ENCODE measurements around the gene IRX6. TPM values are rescaled to one million over a fixed set of nuclear protein-coding genes. Genes with fewer than 3 reads are reported as not detected.

Gene IRX6
- total RNA-seq, 4 donors from 2014 or later: 0.11 to 1.6 (median 0.17) TPM; not detected in 1

GRCh38 chr16:55277536-55277935 is 46.5 kb upstream of the IRX6 start:
- Histone ChIP-seq H3K27ac (replicated peaks in 1 of 4) (no peak overlapping the region), H3K9me3 (no peaks in the 10 kb centered on the region), H3K27me3 (peaks cover 0 to 23% (median 4%) of the 10 kb centered on the region in 4 donors), H3K36me3 (no peaks in the 10 kb centered on the region), H3K4me3 (no peak overlapping the region), H3K4me1 (no peaks in the 10 kb centered on the region)
- no peak for DNase-seq (ENCODE audit: extremely low spot score)
- intact Hi-C loops (cut with DNase I): no loop called here
- TF ChIP-seq EP300 (IDR thresholded peaks at IDR 0.05): no peak
- TF ChIP-seq POLR2A (IDR thresholded peaks at IDR 0.05; ENCODE audit: low read depth): no peak
- WGBS: 81% methylated on average over 1 of the region's 1 CpG

GRCh38 chr16:55279598-55279997 is 44.4 kb upstream of the IRX6 start:
- no peaks in the 10 kb centered on the region for H3K4me1 ChIP-seq
- H3K9me3 ChIP-seq: no peaks in the 10 kb centered on the region
- DNase-seq (ENCODE audit: extremely low spot score): no peak
- H3K27ac ChIP-seq (replicated peaks in 1 of 4): no peak overlapping the region
- WGBS: 89% methylated on average over 6 of the region's 6 CpGs
- H3K4me3 ChIP-seq: no peak overlapping the region
- H3K27me3 ChIP-seq: peaks cover 0 to 27% (median 4%) of the 10 kb centered on the region in 4 donors
- TF ChIP-seq POLR2AphosphoS5 (IDR thresholded peaks at IDR 0.05) (no peak), POLR2A (IDR thresholded peaks at IDR 0.05; ENCODE audit: low read depth) (no peak), CTCF (IDR thresholded peaks at IDR 0.05) (no peak), EP300 (IDR thresholded peaks at IDR 0.05) (no peak)
- H3K36me3 ChIP-seq: no peaks in the 10 kb centered on the region
- intact Hi-C loops (cut with DNase I): no loop called here

- Histone ChIP-seq H3K27me3 (peaks cover 0 to 31% (median 4%) of the 10 kb centered on the region in 4 donors), H3K9me3 (no peaks in the 10 kb centered on the region), H3K27ac (replicated peaks in 1 of 4) (no peak overlapping the region), H3K4me3 (no peak overlapping the region), H3K4me1 (no peaks in the 10 kb centered on the region), H3K36me3 (no peaks in the 10 kb centered on the region)
- DNase-seq (ENCODE audit: extremely low spot score): no peak
- no peak for TF ChIP-seq CTCF (IDR thresholded peaks at IDR 0.05)
- no peak for TF ChIP-seq EP300 (IDR thresholded peaks at IDR 0.05)
- 25% methylated on average over 4 of the region's 4 CpGs for WGBS
- intact Hi-C loops (cut with DNase I): no loop called here
Observed at GRCh38 chr16:55280587-55280986, 43.4 kb upstream of the IRX6 start.

GRCh38 chr16:55282441-55282840 is 41.6 kb upstream of the IRX6 start:
- no peak for DNase-seq (ENCODE audit: extremely low spot score)
- peaks cover 0 to 3% (median 2%) of the 10 kb centered on the region in 4 donors for H3K9me3 ChIP-seq
- intact Hi-C loops (cut with DNase I): no loop called here
- no peak for TF ChIP-seq CTCF (IDR thresholded peaks at IDR 0.05)
- no peak for TF ChIP-seq POLR2AphosphoS5 (IDR thresholded peaks at IDR 0.05)
- TF ChIP-seq POLR2A (IDR thresholded peaks at IDR 0.05; ENCODE audit: low read depth): no peak
- no peak for TF ChIP-seq EP300 (IDR thresholded peaks at IDR 0.05)
- 33% methylated on average over 1 of the region's 1 CpG for WGBS
- no peaks in the 10 kb centered on the region for H3K4me1 ChIP-seq
- no peak overlapping the region for H3K27ac ChIP-seq (replicated peaks in 1 of 4)
- H3K36me3 ChIP-seq: no peaks in the 10 kb centered on the region
- H3K4me3 ChIP-seq: no peak overlapping the region
- H3K27me3 ChIP-seq: peaks cover 0 to 31% (median 4%) of the 10 kb centered on the region in 4 donors

- peaks cover 0 to 30% (median 4%) of the 10 kb centered on the region in 4 donors for H3K27me3 ChIP-seq
- WGBS: 69% methylated on average over 12 of the region's 12 CpGs
- no peak for DNase-seq (ENCODE audit: extremely low spot score)
- H3K27ac ChIP-seq (replicated peaks in 1 of 4): no peak overlapping the region
- no peaks in the 10 kb centered on the region for H3K4me1 ChIP-seq
- no peaks in the 10 kb centered on the region for H3K36me3 ChIP-seq
- intact Hi-C loops (cut with DNase I): no loop called here
- no peak overlapping the region for H3K4me3 ChIP-seq
- TF ChIP-seq POLR2A (IDR thresholded peaks at IDR 0.05; ENCODE audit: low read depth) (no peak), CTCF (IDR thresholded peaks at IDR 0.05) (no peak), EP300 (IDR thresholded peaks at IDR 0.05) (no peak), POLR2AphosphoS5 (IDR thresholded peaks at IDR 0.05) (no peak)
- H3K9me3 ChIP-seq: peaks cover 0 to 19% (median 13%) of the 10 kb centered on the region in 4 donors
Observed at GRCh38 chr16:55283812-55284717, 39.9 kb upstream of the IRX6 start.

Data from esophagus muscularis mucosa (tissue), 4 donors.